BE2C (cell line): Measurements from ENCODE around the gene ATP2A3.

Experiments
- DNase-seq: peaks from one replicate; pipeline ENCODE4 v3.0.0-alpha.2; 2020
- H3K27me3 ChIP-seq: fragments of 250-450 bp; sonication (Bioruptor Pico); 2 replicates; pipeline ENCODE4 v1.5.1; 2020; ENCODE audit warnings: mild to moderate bottlenecking
- H3K36me3 ChIP-seq: fragments of 250-450 bp; sonication (Bioruptor Pico); 2 replicates; pipeline ENCODE4 v1.5.1; 2020; ENCODE audit warnings: mild to moderate bottlenecking
- H3K4me1 ChIP-seq: fragments of 250-450 bp; sonication (Bioruptor Pico); 2 replicates; pipeline ENCODE4 v1.5.1; 2020
- H3K4me3 ChIP-seq: 2 replicates; pipeline ENCODE4 v1.5.1; 2011; ENCODE audit warnings: low read depth, low read length
- H3K9me3 ChIP-seq: fragments of 250-450 bp; sonication (Bioruptor Pico); 2 replicates; pipeline ENCODE4 v1.5.1; 2020
- CTCF ChIP-seq: IDR thresholded peaks from 2 replicates; pipeline ENCODE4 v1.5.1; 2012; ENCODE audit warnings: mild to moderate bottlenecking, low read depth, low read length

Gene ATP2A3

GRCh38 chr17:3905017-3905520, 59.2 kb downstream of the ATP2A3 start:
- no peak for DNase-seq
- H3K4me3 ChIP-seq, result no peak overlapping the region
- TF ChIP-seq CTCF, result no peak
- no peaks in the 10 kb centered on the region for H3K9me3 ChIP-seq
- H3K27me3 ChIP-seq, result no peaks in the 10 kb centered on the region
- H3K36me3 ChIP-seq, result no peaks in the 10 kb centered on the region
- H3K4me1 ChIP-seq, result no peaks in the 10 kb centered on the region

DNA sequence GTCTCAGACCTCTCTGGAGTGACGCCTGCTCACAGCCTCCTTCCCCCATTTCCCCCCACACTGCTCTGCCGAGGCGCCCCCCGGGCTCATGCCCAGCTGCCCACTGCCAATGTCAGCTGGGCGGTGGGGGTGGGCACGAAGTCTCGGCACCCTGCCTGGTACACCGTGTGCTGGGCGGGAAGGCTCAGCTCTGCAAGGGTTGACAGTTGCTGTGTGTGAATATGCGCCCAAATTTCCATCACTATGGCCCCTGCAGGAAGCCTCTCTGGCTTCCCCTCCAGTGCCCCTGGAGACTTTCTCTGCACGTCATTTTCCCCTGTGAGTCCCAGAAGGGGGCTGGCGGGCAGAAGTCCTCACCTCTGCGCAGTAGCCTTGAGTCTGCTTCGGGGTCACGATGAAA, 59.7 kb downstream of the ATP2A3 start:
- Histone ChIP-seq H3K36me3 (no peaks in the 10 kb centered on the region), H3K9me3 (no peaks in the 10 kb centered on the region), H3K4me3 (no peak overlapping the region), H3K27me3 (no peaks in the 10 kb centered on the region), H3K4me1 (no peaks in the 10 kb centered on the region)
- TF ChIP-seq CTCF, result no peak
- no peak for DNase-seq

- Histone ChIP-seq H3K4me1 (no peaks in the 10 kb centered on the region), H3K36me3 (no peaks in the 10 kb centered on the region), H3K27me3 (no peaks in the 10 kb centered on the region), H3K4me3 (no peak overlapping the region), H3K9me3 (no peaks in the 10 kb centered on the region)
- no peak for DNase-seq
- no peak for TF ChIP-seq CTCF
These were observed 60.4 kb downstream of the ATP2A3 start for GRCh38 chr17:3903881-3904290.

DNA sequence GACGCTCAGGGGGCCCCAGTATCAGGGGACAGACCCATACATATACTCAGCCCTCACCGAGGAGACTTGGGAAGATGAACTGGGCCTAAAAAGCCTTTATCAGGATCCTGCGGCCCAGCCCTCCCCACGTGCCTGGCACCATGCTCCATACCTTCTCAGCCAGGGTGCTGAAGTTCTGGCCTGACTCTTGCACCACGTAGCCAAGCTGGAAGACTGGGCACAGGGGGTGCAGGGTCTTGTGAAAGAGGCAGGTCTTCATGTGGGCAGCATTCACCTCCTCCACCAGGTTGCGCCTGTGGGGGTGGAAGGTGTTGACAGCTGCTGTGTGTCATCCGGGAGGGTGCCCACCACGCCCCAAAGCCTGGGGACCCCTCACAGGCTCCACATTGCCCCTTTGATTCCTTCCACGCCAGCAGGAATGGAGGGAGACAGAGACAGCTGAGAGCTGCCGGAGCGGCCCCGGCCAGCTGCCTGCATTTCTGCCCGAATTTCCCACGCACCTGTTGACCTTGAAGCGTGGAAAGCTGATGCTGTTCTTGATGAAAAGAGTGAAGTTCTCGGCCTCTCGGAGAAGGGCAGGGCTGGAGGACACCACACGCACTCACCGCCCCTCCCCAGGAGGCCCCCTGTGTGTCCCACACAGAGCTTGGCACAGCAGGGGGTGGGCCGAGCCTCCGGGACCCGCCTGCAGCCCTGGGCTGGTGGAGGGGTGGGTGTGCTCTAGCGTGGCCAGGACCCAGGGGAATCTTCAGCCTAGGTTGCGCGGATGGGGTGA, 61.0 kb downstream of the ATP2A3 start:
- Histone ChIP-seq H3K4me3 (no peak overlapping the region), H3K36me3 (no peaks in the 10 kb centered on the region), H3K9me3 (no peaks in the 10 kb centered on the region), H3K27me3 (no peaks in the 10 kb centered on the region), H3K4me1 (no peaks in the 10 kb centered on the region)
- TF ChIP-seq CTCF, result no peak
- DNase-seq, result no peak

DNA sequence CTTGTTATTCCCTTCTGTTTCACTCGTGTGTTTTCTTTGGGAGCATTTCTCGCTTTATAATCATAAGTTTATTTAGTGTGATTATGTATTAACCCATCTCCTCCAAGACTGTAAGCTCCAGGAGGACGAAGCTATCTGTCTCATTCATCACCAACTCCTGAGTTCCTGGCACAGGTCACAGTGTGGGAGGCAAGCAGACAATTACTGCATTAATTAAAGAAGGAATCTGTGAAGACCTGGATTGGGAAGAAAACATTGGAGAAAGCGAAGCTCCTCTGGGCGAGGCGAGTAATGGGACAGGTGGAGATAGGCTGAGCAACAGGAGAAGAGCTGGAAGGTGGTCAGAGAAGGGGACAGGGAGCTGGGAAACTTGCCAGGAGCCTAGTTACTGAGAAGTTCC, 63.6 kb downstream of the ATP2A3 start:
- Histone ChIP-seq H3K4me1 (no peaks in the 10 kb centered on the region), H3K4me3 (no peak overlapping the region)

More for the DNA sequence above, 63.6 kb downstream of the ATP2A3 start:
- no peak for TF ChIP-seq CTCF
- Histone ChIP-seq H3K27me3 (no peaks in the 10 kb centered on the region), H3K9me3 (no peaks in the 10 kb centered on the region), H3K36me3 (no peaks in the 10 kb centered on the region)
- DNase-seq, result no peak
